Left colon (tissue), 2 donors: ENCODE measurements around the gene RIN2. TPM values are rescaled to one million over a fixed set of nuclear protein-coding genes. Genes with fewer than 3 reads are reported as not detected.

Source experiments
- ATAC-seq: fragments of 200-7000 bp; cut with Tn5 transposase; one replicate; pipeline ENCODE4 v1.9.1; 2020; ENCODE audit warnings: mild to moderate bottlenecking, moderate library complexity
- DNase-seq, 2 donors: peaks; one replicate each; pipeline ENCODE4 v3.0.0-alpha.2; 2020
- intact Hi-C, 2 donors: fragments of 100-400 bp; cut with DNase I in 1 of 2; cut with micrococcal nuclease in 1 of 2; formaldehyde crosslinking; loops; one replicate each; pipeline versions ENCODE4 v1.11.2 to v1.14.0; 2022; cut with DNase I, micrococcal nuclease
- long read RNA-seq: library from polyadenylated mRNA; unstranded; transcript quantifications from one replicate; pipeline ENCODE4 v2.0.0, GENCODE V29; 2021
- total RNA-seq, 2 donors: library from RNA; stranded (reverse); fragmentation: NEBNext Ultra II Directional; extraction: Animal tissue kit (Norgen Biotek cat#: 25700); gene quantifications; one replicate each; pipeline ENCODE4 v1.2.1, GENCODE V29; 2021
- donor health status: DM: no; HTN: no; CAD: no.
- donor health status: DM: yes; HTN: yes; CAD: no.

RIN2 gene
- 10 to 100 TPM; 72.3 to 97.8 TPM for total RNA-seq
- long read RNA-seq, partial matches to known transcripts = 6 of 19 reads
- long read RNA-seq, other reads (novel, unspliced or antisense) = 13 of 19 reads

GRCh38 chr20:19758133-19758500 is at the start of gene RIN2:
RIN2 (plus strand) TSS chr20:19758258; CDS start chr20:19889602, 131,344 bp downstream.
- intact Hi-C loops = no loop called here
- ATAC-seq (peak; percentile 76), DNase-seq (peak in 1 of 2 donors; percentile 84)

DNA sequence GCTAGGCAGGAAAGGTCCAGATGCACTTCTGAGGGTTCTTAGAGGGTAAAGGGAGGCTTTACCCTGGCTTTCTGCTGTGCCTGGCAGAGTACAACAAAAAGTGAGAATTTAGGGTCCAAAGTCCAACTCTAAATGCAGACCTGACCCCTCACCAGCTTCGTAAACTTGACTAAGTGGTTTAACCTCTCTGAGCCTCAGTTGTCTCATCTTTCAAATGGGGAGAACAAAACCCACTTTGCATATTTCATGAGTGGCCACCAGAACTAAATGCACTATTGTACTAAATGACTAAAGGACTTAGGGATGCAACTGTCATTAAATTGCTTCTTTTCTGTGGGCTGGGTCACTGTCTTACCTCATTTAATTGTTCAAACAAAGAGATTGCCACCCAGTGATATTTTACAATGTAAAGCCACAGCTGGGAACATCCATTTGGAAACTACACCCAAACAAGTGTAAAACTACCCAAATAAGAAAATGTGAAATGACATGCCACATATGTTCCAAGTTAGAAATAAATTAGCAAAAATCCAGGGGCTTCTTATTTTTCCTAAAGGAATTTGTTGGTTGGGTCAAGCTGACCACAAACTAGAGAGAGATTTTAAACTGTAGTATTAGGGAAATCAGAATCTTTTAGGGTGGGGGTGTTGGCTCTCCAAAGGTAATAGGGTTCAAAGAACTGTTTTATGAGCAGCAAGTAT is 48.3 kb upstream of the RIN2 start:
- intact Hi-C loops = no loop called here
- DNase-seq = no peak

GRCh38 chr20:19710336-19711120 is 47.5 kb upstream of the RIN2 start:
- peak; percentile 60 to 68 for DNase-seq
- intact Hi-C loops = no loop called here
- peak; percentile 77 for ATAC-seq

More for the DNA sequence above, 48.3 kb upstream of the RIN2 start:
- ATAC-seq = peak; percentile 44

DNA sequence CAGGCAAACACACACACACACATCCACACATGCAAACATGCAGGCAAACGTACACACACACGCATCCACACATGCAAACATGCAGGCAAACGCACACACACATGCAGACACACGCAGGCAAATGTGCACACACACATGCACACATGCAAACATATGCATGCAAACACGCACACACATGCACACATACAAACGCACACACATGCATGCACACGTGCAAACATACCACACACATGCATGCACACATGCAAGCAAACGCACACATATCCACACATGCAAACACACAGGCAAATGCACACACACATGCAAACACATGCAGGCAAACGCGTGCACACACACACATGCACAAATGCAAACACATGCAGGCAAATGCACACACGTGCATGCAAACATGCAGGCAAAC is 46.9 kb upstream of the RIN2 start:
- intact Hi-C loops = no loop called here
- DNase-seq (no peak), ATAC-seq (no peak)

DNA sequence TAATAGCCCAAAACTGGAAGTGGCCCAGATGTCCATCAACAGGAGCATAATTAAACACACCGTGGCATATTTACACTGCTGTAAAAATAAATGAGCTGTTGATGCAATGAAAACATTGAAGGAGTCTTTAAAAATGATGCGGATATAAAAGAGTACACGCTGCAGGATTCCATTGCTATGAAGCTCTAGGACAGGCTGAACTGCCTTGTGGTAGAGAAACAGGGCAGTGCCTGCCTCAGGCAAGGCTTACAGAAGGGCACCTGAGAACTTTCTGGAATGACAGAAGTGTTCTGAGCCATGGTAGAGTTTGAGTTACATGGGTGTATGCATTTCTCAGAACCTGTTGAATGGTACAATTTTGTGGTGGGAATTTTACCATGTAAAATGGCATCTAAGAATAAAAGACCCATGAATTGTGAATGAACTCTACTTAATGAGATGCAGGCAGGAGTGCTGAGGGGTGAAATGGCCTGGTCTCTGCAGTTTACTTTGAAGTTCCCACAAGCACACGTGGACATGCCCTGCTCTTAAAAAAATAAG is 45.3 kb upstream of the RIN2 start:
- intact Hi-C loops = no loop called here
- peak; percentile 48 for ATAC-seq
- no peak for DNase-seq

GRCh38 chr20:19713822-19714578 is 44.1 kb upstream of the RIN2 start:
- DNase-seq (peak in 1 of 2 donors; percentile 44), ATAC-seq (peak; percentile 73)
- intact Hi-C loops = no loop called here

GRCh38 chr20:19714579-19714840 is 43.5 kb upstream of the RIN2 start:
- intact Hi-C loops = no loop called here
- DNase-seq (no peak), ATAC-seq (no peak)

- DNase-seq = no peak
- intact Hi-C loops = no loop called here
- ATAC-seq = no peak
These were observed 42.1 kb upstream of the RIN2 start for GRCh38 chr20:19715986-19716385.

DNA sequence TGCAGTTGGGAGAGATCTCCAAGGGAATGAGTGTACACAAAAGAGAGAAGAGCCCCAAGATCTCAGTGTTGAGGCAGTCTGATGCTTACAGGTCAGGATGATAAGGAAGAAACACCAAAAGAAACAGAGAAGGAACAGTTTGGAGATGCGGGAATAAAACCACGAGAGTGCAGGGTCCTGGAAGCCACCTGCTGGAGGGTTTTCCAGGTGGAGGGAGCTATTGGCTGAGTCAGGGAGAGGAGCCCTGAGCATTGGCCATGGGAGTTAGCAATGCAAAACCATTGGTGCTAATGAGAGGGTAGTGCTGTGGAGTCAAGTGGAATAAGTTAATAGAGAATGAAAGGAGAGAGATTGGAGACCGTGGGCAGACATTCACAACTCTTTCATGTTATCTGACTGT is 39.2 kb upstream of the RIN2 start:
- ATAC-seq = no peak
- DNase-seq = no peak
- intact Hi-C loops = no loop called here

DNA sequence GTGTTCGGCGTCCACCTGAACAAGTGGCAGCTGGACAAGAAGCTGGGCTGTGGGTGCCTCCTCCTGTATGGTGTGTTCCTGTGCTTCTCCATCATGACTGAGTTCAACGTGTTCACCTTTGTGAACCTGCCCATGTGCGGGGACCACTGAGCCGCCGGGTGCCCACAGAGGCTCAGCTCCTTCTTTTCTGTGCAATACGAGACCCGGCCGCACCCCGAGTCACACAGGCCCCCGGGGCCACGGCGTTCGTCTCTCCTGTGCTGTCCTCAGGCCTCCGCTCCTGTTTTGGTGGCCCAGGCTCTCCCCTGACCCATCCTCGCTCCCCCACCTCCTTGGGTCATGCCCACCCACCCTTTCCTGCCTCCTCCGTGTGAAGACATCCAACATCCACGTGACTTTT is 37.1 kb upstream of the RIN2 start:
- intact Hi-C loops = no loop called here
- DNase-seq (no peak), ATAC-seq (no peak)

DNA sequence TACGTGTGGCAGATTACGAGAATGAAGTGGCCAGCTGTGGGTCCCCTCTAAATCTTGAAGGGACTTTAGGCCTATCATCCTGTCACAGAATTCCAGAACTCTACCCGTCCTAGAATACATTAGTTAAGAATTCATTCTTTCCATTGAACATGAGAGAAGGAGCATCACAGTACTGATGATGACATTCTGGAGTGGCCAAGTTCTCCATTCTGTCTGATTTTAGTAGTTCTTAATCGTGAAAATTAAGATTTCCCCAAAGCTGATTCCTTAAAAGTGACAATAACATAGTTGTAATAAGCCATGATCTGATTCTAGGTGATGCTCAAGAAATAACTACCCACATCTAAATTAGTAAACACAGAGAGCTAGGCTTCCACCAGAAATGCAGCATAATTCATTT is 35.0 kb upstream of the RIN2 start:
- DNase-seq = no peak
- ATAC-seq = no peak
- intact Hi-C loops = no loop called here

DNA sequence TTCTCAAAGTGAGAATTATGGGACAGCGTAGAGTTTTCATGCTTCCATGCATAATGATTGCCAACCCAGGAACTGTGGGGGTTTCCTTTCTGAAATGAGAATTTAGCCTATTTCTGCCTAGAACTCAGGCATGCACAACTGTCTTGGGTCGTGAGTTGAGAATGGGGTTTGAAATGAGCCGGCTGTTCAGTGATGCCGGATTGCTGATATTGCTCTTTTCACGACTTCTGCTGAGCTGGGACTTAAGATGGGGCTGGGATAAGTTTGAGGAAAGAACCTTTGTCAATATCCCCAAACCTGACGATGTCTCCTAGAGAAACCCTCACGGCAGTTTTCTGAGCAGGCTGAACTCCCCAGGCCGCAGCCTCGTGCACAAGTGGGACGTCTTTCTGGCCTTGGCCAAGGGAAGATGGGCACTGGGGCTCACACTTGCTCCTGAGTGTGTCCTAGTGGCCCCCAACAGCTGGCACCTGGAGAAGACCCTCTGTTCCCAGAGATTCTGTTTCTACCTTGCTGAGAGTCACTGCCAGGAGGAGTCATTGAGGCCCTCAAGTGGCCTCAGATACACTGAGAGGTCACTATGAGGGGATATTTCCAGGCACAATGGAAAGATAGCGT is 34.1 kb upstream of the RIN2 start:
- no peak for DNase-seq
- no peak for ATAC-seq
- intact Hi-C loops = no loop called here

- intact Hi-C loops = no loop called here
- DNase-seq = no peak
- ATAC-seq = no peak
These were observed 32.7 kb upstream of the RIN2 start for GRCh38 chr20:19725373-19725772.

DNA sequence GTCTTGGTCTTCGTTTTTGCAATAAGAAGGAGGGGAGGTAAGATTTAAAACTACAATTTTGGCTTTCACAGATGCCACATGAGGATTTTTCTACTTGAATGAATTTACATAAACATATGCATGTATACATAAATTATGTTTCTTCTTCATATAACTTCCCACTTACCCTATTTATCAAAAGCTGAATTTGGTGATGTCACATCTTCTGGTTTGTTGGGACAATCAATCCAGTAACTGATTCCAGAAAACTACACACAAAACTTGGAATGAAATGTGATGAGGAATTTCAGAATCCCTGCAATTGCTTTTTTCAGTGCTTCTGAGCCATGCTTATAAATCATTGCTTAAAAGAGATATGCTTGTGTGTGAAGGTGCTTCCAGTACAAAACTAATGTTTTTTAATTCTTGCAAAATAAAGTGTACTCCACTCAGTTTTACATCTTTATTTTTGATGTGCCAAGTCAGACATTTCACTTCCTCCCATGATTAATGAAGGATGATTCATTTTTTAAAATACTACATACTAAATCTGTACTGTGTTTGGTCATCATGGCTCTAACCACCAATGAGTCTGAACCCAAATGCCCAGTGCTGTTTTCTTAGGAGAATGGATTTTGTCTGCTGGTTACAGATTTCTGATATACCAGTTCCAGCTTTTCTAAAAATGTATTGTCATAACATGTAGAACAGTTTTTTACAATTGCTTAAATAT is 32.1 kb upstream of the RIN2 start:
- intact Hi-C loops = no loop called here
- no peak for ATAC-seq
- DNase-seq = no peak

DNA sequence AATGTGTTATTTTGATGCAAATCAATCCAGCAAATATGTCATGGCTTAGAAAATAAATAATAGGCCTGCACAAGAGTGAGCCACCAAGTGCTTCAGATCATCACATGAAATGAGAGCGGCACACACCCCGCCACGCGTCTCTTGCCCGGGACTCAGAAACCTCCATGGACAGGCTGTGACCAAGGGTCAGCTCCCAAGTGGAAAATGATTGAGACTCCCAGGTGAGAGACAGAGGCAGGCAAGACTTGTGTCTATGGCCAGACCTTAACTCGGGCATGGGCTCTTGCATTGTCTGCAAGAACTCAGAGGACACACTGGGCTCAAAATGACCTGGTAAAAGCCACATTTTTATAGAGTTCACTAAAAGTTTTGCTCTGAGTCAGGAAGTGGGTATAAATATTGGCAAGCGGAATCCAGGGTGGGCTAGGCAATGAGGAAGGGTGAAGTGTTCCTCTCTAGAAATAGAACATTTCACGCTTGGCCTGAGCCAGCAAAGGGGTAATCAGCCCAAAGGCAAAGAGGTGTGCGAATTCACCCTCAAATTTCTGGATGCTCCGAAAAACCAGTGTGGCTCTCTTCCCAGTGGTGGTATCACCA is 30.7 kb upstream of the RIN2 start:
- DNase-seq (no peak), ATAC-seq (no peak)
- intact Hi-C loops = no loop called here

GRCh38 chr20:19729672-19730071 is 28.4 kb upstream of the RIN2 start:
- intact Hi-C loops = no loop called here
- ATAC-seq = no peak
- no peak for DNase-seq

GRCh38 chr20:19730706-19731105 is 27.4 kb upstream of the RIN2 start:
- DNase-seq = no peak
- ATAC-seq = no peak
- intact Hi-C loops = no loop called here

DNA sequence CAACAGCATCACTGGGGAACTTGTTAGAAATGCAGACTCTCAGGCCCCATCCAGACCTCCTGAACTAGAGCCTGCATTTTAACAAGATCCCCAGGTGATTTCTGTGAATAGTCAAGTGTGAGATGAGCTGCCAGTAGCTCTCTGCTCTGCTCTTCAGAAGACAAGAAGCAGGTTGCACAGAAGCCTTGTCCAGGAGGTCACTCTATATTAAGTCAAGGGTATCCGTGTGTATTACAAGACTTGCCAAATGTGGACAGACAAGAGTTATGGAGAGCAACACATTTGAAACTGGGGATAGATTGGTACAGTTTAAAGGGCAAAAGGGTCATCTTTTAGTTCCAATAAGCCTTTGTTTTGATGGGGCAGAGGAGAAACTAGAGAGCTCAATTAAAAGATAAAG is 23.2 kb upstream of the RIN2 start:
- intact Hi-C loops = no loop called here
- no peak for DNase-seq
- ATAC-seq = no peak
